ENCODE data around the gene SUN5.

Gene SUN5

GRCh38 chr20:32946629-32947028, 57.6 kb downstream of the SUN5 start:
- Histone ChIP-seq H3K36me3 (ENCODE audit: control insufficient read depth, insufficient read depth, low read length) (no peaks in the 10 kb centered on the region), H3K27ac (ENCODE audit: low read depth, low read length) (no peak overlapping the region), H3K4me1 (ENCODE audit: control insufficient read depth, insufficient read depth, low read length) (no peaks in the 10 kb centered on the region), H3K4me3 (ENCODE audit: low read length) (no peak overlapping the region), H3K9ac (ENCODE audit: low read length) (no peak overlapping the region), H3K27me3 (ENCODE audit: control insufficient read depth, insufficient read depth, low read length) (no peaks in the 10 kb centered on the region)

GRCh38 chr20:32945710-32946221, 58.5 kb downstream of the SUN5 start:
- Histone ChIP-seq H3K4me3 (ENCODE audit: low read length) (no peak overlapping the region), H3K27me3 (ENCODE audit: control insufficient read depth, insufficient read depth, low read length) (no peaks in the 10 kb centered on the region), H3K36me3 (ENCODE audit: control insufficient read depth, insufficient read depth, low read length) (no peaks in the 10 kb centered on the region), H3K27ac (ENCODE audit: low read depth, low read length) (no peak overlapping the region), H3K9ac (ENCODE audit: low read length) (no peak overlapping the region), H3K4me1 (ENCODE audit: control insufficient read depth, insufficient read depth, low read length) (no peaks in the 10 kb centered on the region)

- no peaks in the 10 kb centered on the region for H3K4me1 ChIP-seq (ENCODE audit: control insufficient read depth, insufficient read depth, low read length)
- H3K9ac ChIP-seq (ENCODE audit: low read length) = no peak overlapping the region
- H3K27me3 ChIP-seq (ENCODE audit: control insufficient read depth, insufficient read depth, low read length) = no peaks in the 10 kb centered on the region
- H3K36me3 ChIP-seq (ENCODE audit: control insufficient read depth, insufficient read depth, low read length) = no peaks in the 10 kb centered on the region
- no peak overlapping the region for H3K27ac ChIP-seq (ENCODE audit: low read depth, low read length)
- H3K4me3 ChIP-seq (ENCODE audit: low read length) = no peak overlapping the region
Measured at GRCh38 chr20:32943490-32944052, 60.7 kb downstream of the SUN5 start.

- Histone ChIP-seq H3K36me3 (ENCODE audit: control insufficient read depth, insufficient read depth, low read length) (no peaks in the 10 kb centered on the region), H3K9ac (ENCODE audit: low read length) (no peak overlapping the region), H3K27me3 (ENCODE audit: control insufficient read depth, insufficient read depth, low read length) (no peaks in the 10 kb centered on the region), H3K4me3 (ENCODE audit: low read length) (no peak overlapping the region), H3K27ac (ENCODE audit: low read depth, low read length) (no peak overlapping the region), H3K4me1 (ENCODE audit: control insufficient read depth, insufficient read depth, low read length) (no peaks in the 10 kb centered on the region)
Measured at GRCh38 chr20:32941155-32941885, 62.9 kb downstream of the SUN5 start.

- Histone ChIP-seq H3K9ac (ENCODE audit: low read length) (no peak overlapping the region), H3K4me1 (ENCODE audit: control insufficient read depth, insufficient read depth, low read length) (no peaks in the 10 kb centered on the region), H3K27ac (ENCODE audit: low read depth, low read length) (no peak overlapping the region), H3K27me3 (ENCODE audit: control insufficient read depth, insufficient read depth, low read length) (no peaks in the 10 kb centered on the region), H3K36me3 (ENCODE audit: control insufficient read depth, insufficient read depth, low read length) (no peaks in the 10 kb centered on the region), H3K4me3 (ENCODE audit: low read length) (no peak overlapping the region)
Measured at GRCh38 chr20:32934580-32934979, 69.7 kb downstream of the SUN5 start.

Measured in rectal smooth muscle tissue (tissue), 1 donor.